ENCODE results near the gene TECR.

The TECR gene

GRCh38 chr19:14510311-14511228 lies 18.8 kb upstream of the TECR start:
- no peak for DNase-seq (ENCODE audit: low spot score)

DNA sequence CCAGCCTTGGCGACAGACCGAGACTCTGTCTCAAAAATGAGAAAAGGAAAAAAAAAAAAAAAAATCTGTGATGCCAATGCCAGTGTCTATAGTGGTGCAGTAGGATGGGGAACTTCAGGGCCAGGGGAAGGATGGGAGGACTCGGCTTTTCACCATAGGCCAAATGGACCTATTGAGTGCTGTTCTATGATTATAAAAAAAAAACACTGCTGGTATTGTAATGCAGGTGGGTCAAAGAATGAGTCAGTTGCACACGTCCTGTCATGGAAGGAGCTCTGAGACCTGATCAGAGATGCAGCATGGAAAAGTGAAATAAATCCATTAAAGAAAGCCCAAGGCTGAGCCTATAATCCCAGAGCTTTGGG lies 18.2 kb upstream of the TECR start:
- no peak for DNase-seq (ENCODE audit: low spot score)

DNA sequence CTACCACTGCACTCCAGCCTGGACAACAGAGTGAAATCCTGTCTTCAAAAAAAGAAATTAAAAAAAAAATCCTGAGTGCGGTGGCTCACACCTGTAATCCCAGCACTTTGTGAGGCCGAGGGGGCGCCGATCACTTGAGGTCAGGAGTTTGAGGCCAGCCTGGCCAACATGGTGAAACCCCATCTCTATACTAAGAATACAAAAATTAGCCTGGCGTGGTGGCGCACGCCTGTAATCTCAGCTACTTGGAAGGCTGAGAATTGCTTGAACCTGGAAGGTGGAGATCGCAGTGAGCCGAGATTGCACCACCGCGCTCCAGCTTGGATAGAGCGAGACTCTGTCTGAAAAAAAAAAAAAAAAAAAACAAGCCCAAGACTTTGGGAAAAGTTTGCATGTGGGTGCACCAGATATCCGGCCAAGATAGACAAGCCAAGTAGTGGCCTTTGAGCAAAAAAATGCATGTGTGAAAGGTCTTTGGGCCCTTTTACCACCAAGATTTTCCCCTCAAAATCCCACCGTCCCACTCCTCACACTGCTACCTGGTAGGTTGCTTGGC lies 16.9 kb upstream of the TECR start:
- DNase-seq (ENCODE audit: low spot score) = no peak

DNA sequence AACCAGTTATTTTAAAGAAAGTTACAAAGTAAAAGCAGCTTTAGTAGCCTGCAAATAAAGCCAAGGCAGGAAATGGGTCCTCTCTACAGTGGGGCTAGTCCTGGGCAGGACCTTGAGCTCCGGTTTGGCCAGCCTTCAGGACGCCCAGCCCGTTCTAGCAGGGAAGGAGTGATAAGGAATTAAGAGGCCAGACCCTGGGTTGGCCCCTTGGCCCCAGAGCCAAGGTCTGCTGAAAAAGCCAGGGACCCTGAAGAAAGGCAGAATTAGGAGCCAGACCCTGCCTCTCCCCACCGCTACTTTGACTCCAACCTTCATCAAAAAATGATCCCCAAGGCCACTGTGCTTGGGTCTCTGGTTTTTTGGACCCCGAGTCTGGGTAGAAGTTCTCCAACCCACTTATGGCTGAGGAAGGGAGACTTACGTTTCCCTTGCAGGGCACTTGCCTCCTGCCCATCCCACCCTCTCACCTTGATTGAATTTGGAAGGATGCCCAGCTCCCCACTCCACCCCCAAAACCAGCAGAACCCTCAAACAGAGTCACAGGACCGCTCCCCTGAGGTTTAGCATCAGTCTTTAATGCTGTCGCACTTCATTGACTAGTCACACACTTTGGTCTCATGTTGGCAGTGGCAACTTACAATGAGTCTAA lies 15.1 kb upstream of the TECR start:
- no peak for DNase-seq (ENCODE audit: low spot score)

GRCh38 chr19:14515501-14516047 lies 13.8 kb upstream of the TECR start:
- DNase-seq (ENCODE audit: low spot score) = no peak

DNA sequence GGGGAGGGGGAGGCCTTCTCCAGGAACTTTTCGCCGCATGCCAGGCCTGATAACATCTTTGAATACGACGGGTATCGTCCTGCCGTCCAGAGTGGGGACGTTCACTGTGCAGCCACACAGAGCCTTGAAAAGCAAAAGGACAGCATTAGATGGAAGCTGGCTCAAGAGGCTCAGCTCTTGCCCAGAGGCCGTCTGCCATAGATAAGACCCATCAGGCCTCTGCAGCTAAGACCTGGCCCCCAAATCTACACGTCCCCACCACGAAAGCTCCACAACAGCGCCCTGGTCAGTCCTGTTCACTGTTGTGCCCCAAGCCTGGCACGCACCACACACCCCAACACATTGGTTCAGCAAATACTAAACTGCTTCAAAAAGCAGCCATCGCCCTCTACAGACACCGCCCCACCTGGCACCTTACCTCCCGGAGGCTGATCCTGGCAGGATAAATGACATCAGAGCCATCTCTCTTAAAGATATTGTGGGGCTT lies 13.3 kb upstream of the TECR start:
- no peak for DNase-seq (ENCODE audit: low spot score)

- DNase-seq (ENCODE audit: low spot score) = no peak
Measured at GRCh38 chr19:14516746-14517438, 12.5 kb upstream of the TECR start.

DNA sequence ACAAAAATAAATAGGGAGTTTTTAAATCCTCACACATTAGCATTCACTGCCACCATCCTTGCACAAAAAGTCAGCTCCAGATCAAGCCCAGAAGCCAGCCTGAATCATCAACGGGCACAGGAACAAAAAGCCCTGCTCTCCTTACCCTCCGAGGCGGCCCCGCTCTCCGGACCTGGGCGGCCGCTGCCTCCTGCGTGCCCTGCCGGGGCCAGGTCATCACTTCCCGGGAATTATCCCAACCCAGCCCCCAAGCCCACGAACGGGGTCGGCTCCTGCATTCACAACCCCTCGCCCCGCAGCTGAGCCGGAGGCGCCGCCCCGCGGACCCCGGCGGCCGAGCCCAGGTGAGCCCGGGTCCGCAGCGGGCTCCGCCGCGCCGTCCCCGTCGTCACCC lies 12.0 kb upstream of the TECR start:
- no peak for DNase-seq (ENCODE audit: low spot score)

GRCh38 chr19:14517840-14518505 lies 11.4 kb upstream of the TECR start, which contains the start of gene DNAJB1:
TSS of gene DNAJB1 (minus strand) at chr19:14518397. CDS start at chr19:14518349, 48 bp downstream.
- no peak for DNase-seq (ENCODE audit: low spot score)

DNA sequence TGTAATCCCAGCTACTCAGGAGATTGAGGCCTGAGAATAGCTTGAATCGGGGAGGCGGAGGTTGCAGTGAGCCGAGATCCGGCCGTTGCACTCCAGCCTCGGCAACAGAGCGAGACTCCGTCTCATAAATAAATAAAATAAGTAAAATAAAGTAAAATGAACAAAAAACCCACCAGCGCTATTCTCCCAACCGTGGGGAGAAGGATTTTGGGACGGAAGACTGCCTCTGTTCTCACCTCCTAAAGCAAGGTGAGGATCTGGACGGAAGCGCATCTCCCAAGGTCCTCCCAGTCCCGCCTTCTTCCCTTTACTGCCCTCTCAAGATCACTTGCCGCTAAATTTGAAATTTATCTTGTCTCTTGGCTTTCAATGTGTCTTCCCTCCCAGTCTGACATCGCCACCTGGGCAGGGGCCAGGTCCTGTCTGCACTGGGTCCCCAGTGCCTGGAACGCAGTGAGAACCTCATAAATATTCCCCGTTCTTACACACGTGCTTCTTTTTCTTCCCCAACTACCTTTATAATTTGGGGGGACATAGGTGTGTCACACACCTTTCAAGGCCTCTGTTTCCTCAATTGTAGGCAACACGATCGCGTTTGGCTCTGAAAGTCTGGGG lies 10.0 kb upstream of the TECR start:
- DNase-seq (ENCODE audit: low spot score) = no peak

DNA sequence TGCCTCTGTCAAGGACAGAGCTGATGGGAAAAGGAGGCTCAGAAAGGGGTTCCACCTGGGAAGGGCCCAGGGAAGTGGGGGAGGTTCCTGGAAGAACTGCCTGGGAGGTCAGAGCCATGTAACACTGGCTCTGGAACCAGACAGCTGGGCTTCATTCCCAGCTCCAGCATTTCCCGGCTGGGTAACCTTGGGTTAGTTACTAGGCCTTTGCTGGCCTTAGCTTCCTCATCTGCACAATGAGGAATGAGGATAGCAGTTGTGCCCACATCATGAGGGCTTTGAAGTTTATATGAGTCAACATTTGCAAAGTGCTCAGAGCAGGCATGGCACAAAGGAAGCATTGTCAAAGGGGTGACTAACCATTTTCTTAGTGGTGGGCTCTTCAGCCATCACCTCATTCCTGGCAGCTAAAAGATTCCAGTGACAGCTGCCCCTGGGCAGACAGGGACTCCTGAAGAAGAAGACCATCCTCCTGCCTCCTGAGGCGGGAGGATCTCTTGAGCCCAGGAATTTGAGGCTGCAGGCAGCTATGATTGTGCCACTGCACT lies 9.5 kb upstream of the TECR start:
- DNase-seq (ENCODE audit: low spot score) = no peak

GRCh38 chr19:14520543-14520942 lies 8.9 kb upstream of the TECR start:
- DNase-seq (ENCODE audit: low spot score) = no peak

- no peak for DNase-seq (ENCODE audit: low spot score)
Measured at GRCh38 chr19:14525729-14526128, 3.7 kb upstream of the TECR start.

- no peak for DNase-seq (ENCODE audit: low spot score)
Measured at GRCh38 chr19:14526423-14526822, 3.0 kb upstream of the TECR start.

DNA sequence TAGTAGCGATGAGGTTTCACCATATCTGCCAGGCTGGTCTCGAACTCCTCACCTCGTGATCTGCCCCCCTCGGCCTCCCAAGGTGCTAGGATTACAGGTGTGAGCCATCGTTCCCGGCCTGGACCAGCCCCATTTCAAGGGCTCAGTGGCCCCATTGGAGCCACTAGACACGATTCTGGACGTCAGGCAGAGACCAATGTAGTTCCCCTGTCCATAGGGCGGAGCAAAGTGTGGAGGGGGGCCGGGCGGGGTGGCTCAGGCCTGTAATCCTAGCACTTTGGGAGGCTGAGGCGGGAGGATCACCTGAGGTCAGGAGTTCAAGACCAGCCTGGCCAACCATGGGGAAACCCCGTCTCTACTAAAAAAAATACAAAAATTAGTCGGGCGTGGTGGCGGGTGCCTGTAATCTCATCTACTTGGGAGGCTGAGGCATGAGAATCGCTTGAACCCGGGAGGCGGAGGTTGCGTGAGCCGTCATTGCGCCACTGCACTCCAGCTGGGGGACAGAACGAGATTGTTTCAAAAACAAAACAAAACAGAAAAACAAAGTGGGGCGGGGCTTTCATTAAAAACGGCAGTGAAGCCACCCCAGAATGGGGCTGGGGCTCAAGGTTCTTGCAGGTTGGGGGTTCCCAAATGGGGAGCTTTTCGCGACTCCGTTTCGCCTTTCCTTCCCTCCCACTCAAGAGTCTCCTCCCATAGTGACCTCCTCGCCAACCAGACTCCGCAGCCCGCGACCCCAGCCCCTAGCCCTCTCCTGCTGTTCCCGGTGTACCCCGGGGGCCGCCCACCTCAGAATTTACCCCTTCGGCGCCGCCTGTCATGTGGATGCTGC lies 758 bp upstream of the TECR start:
- DNase-seq (ENCODE audit: low spot score) = no peak

- DNase-seq (ENCODE audit: low spot score) = no peak
Measured at GRCh38 chr19:14530005-14530348, 583 bp downstream of the TECR start.

GRCh38 chr19:14530506-14530905 lies 1.1 kb downstream of the TECR start:
- DNase-seq (ENCODE audit: low spot score) = no peak

- no peak for DNase-seq (ENCODE audit: low spot score)
Measured at GRCh38 chr19:14533450-14533849, 4.1 kb downstream of the TECR start.

GRCh38 chr19:14536926-14537692 lies 7.7 kb downstream of the TECR start:
- DNase-seq (ENCODE audit: low spot score) = peak; percentile 92
